Measurements from ENCODE around the gene FBXO48. TPM values are rescaled to one million over a fixed set of nuclear protein-coding genes. Genes with fewer than 3 reads are reported as not detected.

The FBXO48 gene
- total and polyA plus RNA-seq, 2 of the 8 experiments (the other 6 are each of a cell fraction or from before 2014, with no cell fraction given): 1.1 to 1.5 TPM

GRCh38 chr2:68456198-68456597, 10.9 kb downstream of the FBXO48 start:
- no peak overlapping the region for H2BK20ac ChIP-seq (ENCODE audit: low read length)
- no peak overlapping the region for H4K8ac ChIP-seq (ENCODE audit: extremely low read depth, insufficient read depth, low read length)
- H2AK5ac ChIP-seq (ENCODE audit: low read depth, low read length): no peak overlapping the region
- DNase-seq (ENCODE audit: low read depth in 1 of 2, low spot score in 2 of 2): no peak
- H3K18ac ChIP-seq (ENCODE audit: extremely low read depth, low read length): no peak overlapping the region
- WGBS, 2 experiments (ENCODE audit: extremely low coverage in 1 of 2, insufficient coverage in 1 of 2, insufficient read length in 1 of 2, insufficient replicate concordance in 2 of 2, low coverage in 1 of 2, low lambda C conversion rate in 2 of 2, missing lambda C conversion rate in 1 of 2): 95% methylated on average over 4 of the region's 4 CpGs; no CpG with 5 or more reads in 1 of the 2 experiments
- ChIA-PET POLR2A (ENCODE audit: partially characterized antibody) (no interaction called here), CTCF (ENCODE audit: partially characterized antibody) (interaction anchor here (1.1 to 1.5 kb wide), 2 partner anchors 98 to 296 kb away, joined by 3 read pairs; no protein-coding TSS in a partner anchor)
- no peak overlapping the region for H3K4ac ChIP-seq (replicated peaks; ENCODE audit: insufficient read length, low read depth, low read length)
- H3K14ac ChIP-seq (ENCODE audit: insufficient read length): no peak overlapping the region
- H3K23me2 ChIP-seq (ENCODE audit: low read depth, low read length): no peaks in the 10 kb centered on the region
- H2BK5ac ChIP-seq (ENCODE audit: low read depth, low read length): no peak overlapping the region
- H3K4me2 ChIP-seq (ENCODE audit: insufficient read depth in 1 of 2, low read depth in 2 of 2, low read length in 2 of 2): no peak overlapping the region
- no peaks in the 10 kb centered on the region for H3K79me1 ChIP-seq (ENCODE audit: low read depth, low read length)
- H3K9ac ChIP-seq (replicated peaks in 1 of 4; ENCODE audit: extremely low read depth in 1 of 4, low read depth in 3 of 4, low read length in 3 of 4): no peak overlapping the region
- H3K4me1 ChIP-seq (replicated peaks in 1 of 4; ENCODE audit: control insufficient read depth in 3 of 4, insufficient read depth in 4 of 4, low read length in 3 of 4): no peaks in the 10 kb centered on the region
- no peaks in the 10 kb centered on the region for H4K20me1 ChIP-seq (replicated peaks in 1 of 2; ENCODE audit: control insufficient read depth in 1 of 2, insufficient read depth in 2 of 2, low read length in 2 of 2)
- no peak overlapping the region for H3K27ac ChIP-seq (ENCODE audit: low read depth, low read length)
- H3K56ac ChIP-seq (replicated peaks; ENCODE audit: insufficient read length, low read depth, low read length): no peak overlapping the region
- no peak overlapping the region for H4K91ac ChIP-seq (replicated peaks; ENCODE audit: insufficient read length, low read length)
- no peaks in the 10 kb centered on the region for H3K9me3 ChIP-seq (ENCODE audit: insufficient read depth in 2 of 2, low read depth in 1 of 2, low read length in 1 of 2)
- no peak overlapping the region for H2BK120ac ChIP-seq (replicated peaks; ENCODE audit: low read depth, low read length)
- H3K23ac ChIP-seq (ENCODE audit: insufficient read length): no peak overlapping the region
- H3K79me2 ChIP-seq (ENCODE audit: control insufficient read depth in 1 of 2, insufficient read depth in 2 of 2, low read length in 2 of 2): no peaks in the 10 kb centered on the region
- no peak for FAIRE-seq
- no peak overlapping the region for H4K5ac ChIP-seq (ENCODE audit: insufficient read length, low read depth, low read length)
- H3K36me3 ChIP-seq (ENCODE audit: control insufficient read depth in 2 of 4, insufficient read depth in 4 of 4, low read length in 3 of 4): no peaks in the 10 kb centered on the region
- H2BK15ac ChIP-seq (ENCODE audit: low read length): no peak overlapping the region
- no peaks in the 10 kb centered on the region for H3K27me3 ChIP-seq (replicated peaks in 1 of 4; ENCODE audit: control insufficient read depth in 3 of 4, extremely low read depth in 1 of 4, insufficient read depth in 3 of 4, low read length in 3 of 4)
- H2BK12ac ChIP-seq (ENCODE audit: low read depth, low read length): no peak overlapping the region
- no peak overlapping the region for H2AFZ ChIP-seq (ENCODE audit: low read length)
- no peak overlapping the region for H3K4me3 ChIP-seq (ENCODE audit: extremely low read depth in 1 of 4, insufficient read depth in 2 of 4, low read depth in 3 of 4, low read length in 4 of 4)
- TF ChIP-seq POU5F1 (IDR thresholded peaks at IDR 0.05; ENCODE audit: low read depth, low read length): no peak
- TF ChIP-seq ASH2L (IDR thresholded peaks at IDR 0.05; ENCODE audit: low read length): no peak
- TF ChIP-seq RBBP5 (IDR thresholded peaks at IDR 0.05; ENCODE audit: borderline replicate concordance, low read depth, low read length): no peak
- no peak for TF ChIP-seq RXRA (IDR thresholded peaks at IDR 0.05; ENCODE audit: insufficient read depth, low read depth, low read length)
- no peak for TF ChIP-seq HDAC2 (IDR thresholded peaks at IDR 0.05; ENCODE audit: borderline replicate concordance in 1 of 2, low read depth in 2 of 2, low read length in 2 of 2)
- no peak for TF ChIP-seq CBX5 (IDR thresholded peaks at IDR 0.05; ENCODE audit: low read depth, low read length)
- TF ChIP-seq ZNF274 (IDR thresholded peaks at IDR 0.05; ENCODE audit: borderline replicate concordance, extremely low read depth, low read length): no peak
- TF ChIP-seq NANOG (IDR thresholded peaks at IDR 0.05; ENCODE audit: insufficient read depth, low read depth, low read length, poor library complexity, severe bottlenecking): no peak
- no peak for TF ChIP-seq CBX8 (IDR thresholded peaks at IDR 0.05; ENCODE audit: borderline replicate concordance, low read depth, low read length)
- no peak for TF ChIP-seq SIRT6 (IDR thresholded peaks at IDR 0.05; ENCODE audit: low read length)
- no peak for TF ChIP-seq NRF1 (IDR thresholded peaks at IDR 0.05; ENCODE audit: low read depth, low read length)
- no peak for TF ChIP-seq CTBP2 (IDR thresholded peaks at IDR 0.05; ENCODE audit: borderline replicate concordance, insufficient read depth, insufficient read length, low read length)
- no peak for TF ChIP-seq TCF12 (IDR thresholded peaks at IDR 0.05; ENCODE audit: low read depth, low read length)
